GM18873 (cell line): Measurements from ENCODE around the gene APRT.

Experiments used
- ATAC-seq: cut with Tn5 transposase; IDR thresholded peaks from one replicate; pipeline ENCODE4 v1.9.1; 2021; ENCODE audit warnings: mild to moderate bottlenecking, moderate library complexity, moderate number of reproducible peaks; ENCODE audit not compliant: unreplicated experiment, low FRiP score

Gene APRT

GRCh38 chr16:88760424-88761142 lies 51.1 kb downstream of the APRT start:
- no peak for ATAC-seq

- ATAC-seq = no peak
These were observed 51.8 kb downstream of the APRT start for GRCh38 chr16:88759976-88760350.
